Hepatocyte (in vitro differentiated cells): ENCODE measurements around the gene FARP2. TPM values are rescaled to one million over a fixed set of nuclear protein-coding genes. Genes with fewer than 3 reads are reported as not detected.
A peak's percentile ranks its signal among the peaks of the same experiment; 100 is the strongest.

Experiments
- DNase-seq: peaks from one replicate; pipeline ENCODE4 v3.0.0-alpha.2; 2016; ENCODE audit warnings: low spot score
- H2AFZ ChIP-seq: fragments of 200-600 bp; sonication (generic); 2 replicates; pipeline ENCODE4 v1.6.0; 2016; ENCODE audit warnings: antibody characterized with exemption, mild to moderate bottlenecking
- H3K27ac ChIP-seq: fragments of 200-600 bp; sonication (generic); 2 replicates; pipeline ENCODE4 v1.5.1; 2016; ENCODE audit warnings: mild to moderate bottlenecking
- H3K27me3 ChIP-seq: fragments of 200-600 bp; sonication (generic); 2 replicates; pipeline ENCODE4 v1.6.1; 2016
- H3K36me3 ChIP-seq: fragments of 200-600 bp; sonication (generic); replicated peaks from 2 replicates; pipeline ENCODE4 v1.5.1; 2016; ENCODE audit warnings: low read depth; ENCODE audit not compliant: insufficient read depth
- H3K4me1 ChIP-seq: fragments of 200-600 bp; sonication (generic); 2 replicates; pipeline ENCODE4 v1.5.1; 2016; ENCODE audit warnings: mild to moderate bottlenecking, moderate library complexity; ENCODE audit not compliant: insufficient read depth
- H3K4me2 ChIP-seq: fragments of 200-600 bp; sonication (generic); 2 replicates; pipeline ENCODE4 v1.6.0; 2016
- H3K4me3 ChIP-seq: fragments of 200-600 bp; sonication (generic); 2 replicates; pipeline ENCODE4 v1.5.1; 2016; ENCODE audit warnings: mild to moderate bottlenecking
- H3K79me2 ChIP-seq: fragments of 200-600 bp; sonication (generic); 2 replicates; pipeline ENCODE4 v1.6.0; 2017; ENCODE audit warnings: mild to moderate bottlenecking
- H3K9me2 ChIP-seq: fragments of 200-600 bp; sonication (generic); replicated peaks from 2 replicates; pipeline ENCODE4 v1.6.0; 2017; ENCODE audit warnings: mild to moderate bottlenecking; ENCODE audit not compliant: insufficient read depth
- H3K9me3 ChIP-seq: fragments of 200-600 bp; sonication (generic); 2 replicates; pipeline ENCODE4 v1.5.1; 2016; ENCODE audit warnings: low read depth, mild to moderate bottlenecking
- H4K20me1 ChIP-seq: fragments of 200-600 bp; sonication (generic); 2 replicates; pipeline ENCODE4 v1.6.0; 2016; ENCODE audit warnings: mild to moderate bottlenecking; ENCODE audit not compliant: insufficient read depth, poor library complexity, severe bottlenecking
- CTCF ChIP-seq: fragments of 200-600 bp; sonication (generic); IDR thresholded peaks from 2 replicates; pipeline ENCODE4 v1.5.1; 2016; ENCODE audit warnings: antibody characterized with exemption, mild to moderate bottlenecking; ENCODE audit not compliant: poor library complexity
- EZH2 ChIP-seq: fragments of 200-600 bp; sonication (generic); IDR thresholded peaks from 2 replicates; pipeline ENCODE4 v1.6.1; 2016; ENCODE audit warnings: antibody characterized with exemption, mild to moderate bottlenecking, borderline replicate concordance
- EZH2phosphoT487 ChIP-seq: fragments of 200-600 bp; sonication (generic); IDR thresholded peaks from one replicate; pipeline ENCODE4 v1.6.1; 2018; ENCODE audit warnings: antibody characterized with exemption, mild to moderate bottlenecking, low read depth, moderate library complexity; ENCODE audit not compliant: unreplicated experiment, severe bottlenecking
- WGBS: methylation state at CpG from one replicate; pipeline ENCODE4 v1.1.6; 2016; ENCODE audit warnings: low lambda C conversion rate; ENCODE audit errors: missing lambda C conversion rate; 5-methylcytosine and 5-hydroxymethylcytosine counted together
- polyA plus RNA-seq: library from polyadenylated mRNA; unstranded; fragments of >200 nt; fragmentation: Nextera tagmentation; extraction: Ambion mirVana; gene quantifications from 2 replicates; pipeline ENCODE4 v1.2.1, GENCODE V29; 2016
- total RNA-seq: library from RNA; depleted of rRNA; stranded (reverse); fragments of >200 nt; gene quantifications from 2 replicates; pipeline ENCODE4 v1.2.3, GENCODE V29; 2014

FARP2 gene
- total and polyA plus RNA-seq, 2 experiments from 2014 or later, result 29.1 to 29.6 TPM

DNA sequence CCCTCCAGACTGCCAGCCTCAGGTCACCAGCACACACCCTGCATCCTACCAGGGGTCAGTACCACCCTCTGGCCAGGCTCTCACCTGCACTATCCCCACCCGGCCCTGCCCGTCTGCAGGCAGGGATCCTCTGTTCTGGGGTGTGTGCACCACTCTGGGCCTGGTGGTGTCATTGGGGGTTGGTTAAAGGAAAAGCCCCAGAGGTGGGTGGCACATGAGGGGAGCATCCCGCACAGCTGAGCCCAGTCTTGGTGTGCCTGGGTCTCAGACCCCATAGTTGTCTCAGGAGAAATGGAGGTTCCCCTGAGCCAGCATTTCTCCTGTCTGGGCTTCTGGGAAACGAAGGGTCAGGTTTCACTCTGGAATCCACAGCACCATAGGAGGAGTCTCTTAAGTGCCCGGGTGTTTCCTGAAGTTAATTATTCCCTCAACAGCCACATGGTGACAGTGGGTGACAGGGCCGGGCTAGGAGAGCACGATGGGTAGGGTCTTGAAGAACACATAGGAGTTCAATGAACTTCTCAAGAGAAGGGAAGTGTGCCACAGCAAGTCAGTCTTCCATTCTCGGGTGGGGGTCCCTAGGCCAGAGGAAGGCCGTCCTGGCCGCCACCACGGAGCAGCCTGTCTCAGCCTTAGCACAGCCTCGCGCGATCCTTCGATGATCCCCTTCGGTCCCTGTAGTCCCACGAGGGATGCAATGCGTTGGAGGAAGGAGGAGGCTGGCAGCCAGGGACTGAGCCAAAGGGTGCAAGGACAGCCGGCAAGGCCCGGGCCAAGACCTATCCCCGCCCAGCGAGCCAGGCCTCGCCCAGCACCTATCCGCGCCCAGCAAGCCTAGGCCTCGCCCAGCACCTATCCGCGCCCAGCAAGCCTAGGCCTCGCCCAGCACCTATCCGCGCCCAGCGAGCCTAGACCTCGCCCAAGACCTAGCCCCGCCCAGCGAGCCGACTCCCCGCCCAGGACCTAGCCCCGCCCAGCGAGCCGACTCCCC is 1.1 kb upstream of the FARP2 start:
- H3K27me3 ChIP-seq, result no peaks in the 10 kb centered on the region
- no peak overlapping the region for H2AFZ ChIP-seq
- no peak overlapping the region for H3K4me3 ChIP-seq
- 26% methylated on average over 26 of the region's 40 CpGs for WGBS
- H3K9me3 ChIP-seq, result no peaks in the 10 kb centered on the region
- no peaks in the 10 kb centered on the region for H3K9me2 ChIP-seq
- H3K4me1 ChIP-seq, result peaks cover 34% of the 10 kb centered on the region
- TF ChIP-seq CTCF (no peak), EZH2 (no peak), EZH2phosphoT487 (no peak)
- H3K79me2 ChIP-seq, result peaks cover 35% of the 10 kb centered on the region
- peak overlapping the region; percentile 71 for H3K4me2 ChIP-seq
- peaks cover 26% of the 10 kb centered on the region for H4K20me1 ChIP-seq
- no peaks in the 10 kb centered on the region for H3K36me3 ChIP-seq
- peak; percentile 91 for DNase-seq
- peak overlapping the region; percentile 91 for H3K27ac ChIP-seq

DNA sequence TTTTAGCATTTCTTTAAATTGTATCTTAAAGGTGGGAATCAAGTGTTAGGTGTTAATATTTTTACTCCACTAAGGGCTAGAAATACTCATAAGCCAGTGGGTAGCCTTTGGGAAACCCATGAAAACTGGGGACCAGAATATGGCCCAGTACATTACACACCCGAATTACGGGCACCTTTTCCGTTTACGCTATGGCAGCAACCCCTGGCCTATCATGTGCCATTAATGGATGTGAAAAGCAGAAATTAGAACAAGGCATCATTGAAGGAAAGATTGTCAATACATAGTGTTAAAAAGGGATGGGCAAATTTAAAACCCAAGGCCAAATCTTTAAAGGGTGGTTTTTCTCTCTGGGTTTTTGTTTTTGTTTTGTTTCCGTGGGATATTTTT is 781 bp downstream of the FARP2 start:
- H3K27ac ChIP-seq, result peak overlapping the region; percentile 87
- H3K9me3 ChIP-seq, result no peaks in the 10 kb centered on the region
- H3K4me3 ChIP-seq, result peak overlapping the region; percentile 67
- no peaks in the 10 kb centered on the region for H3K36me3 ChIP-seq
- H3K79me2 ChIP-seq, result peaks cover 54% of the 10 kb centered on the region
- no peaks in the 10 kb centered on the region for H3K27me3 ChIP-seq
- H3K9me2 ChIP-seq, result no peaks in the 10 kb centered on the region
- DNase-seq, result no peak
- peaks cover 28% of the 10 kb centered on the region for H3K4me1 ChIP-seq
- WGBS, result 31% methylated on average over 5 of the region's 5 CpGs
- peak overlapping the region; percentile 92 for H3K4me2 ChIP-seq
- H4K20me1 ChIP-seq, result peaks cover 31% of the 10 kb centered on the region
- peak overlapping the region; percentile 32 for H2AFZ ChIP-seq
- TF ChIP-seq EZH2 (no peak), CTCF (no peak), EZH2phosphoT487 (no peak)

DNA sequence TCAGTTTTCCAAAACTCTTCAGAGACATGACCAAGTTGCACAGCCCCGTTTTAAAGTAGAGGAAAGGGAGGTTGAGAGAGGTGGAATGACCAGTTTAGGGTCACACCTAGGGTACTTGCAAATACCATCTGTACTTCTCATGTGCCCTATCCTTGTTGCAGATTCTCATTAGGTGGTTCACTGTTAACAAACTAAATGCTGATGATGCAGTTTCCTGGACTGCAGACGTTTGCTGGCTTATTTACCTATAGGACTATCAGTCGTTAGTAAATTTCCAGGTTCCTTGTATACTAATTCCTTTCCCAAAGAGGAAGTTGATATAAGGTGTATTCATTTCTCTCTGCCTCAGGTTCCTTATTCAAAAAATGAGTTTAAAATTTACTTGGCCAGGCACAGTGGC is 1.4 kb downstream of the FARP2 start:
- peaks cover 31% of the 10 kb centered on the region for H4K20me1 ChIP-seq
- no peak for DNase-seq
- H3K9me3 ChIP-seq, result no peaks in the 10 kb centered on the region
- peak overlapping the region; percentile 67 for H3K4me3 ChIP-seq
- H3K27ac ChIP-seq, result peak overlapping the region; percentile 87
- 47% methylated on average over 3 of the region's 3 CpGs for WGBS
- no peaks in the 10 kb centered on the region for H3K27me3 ChIP-seq
- H3K4me2 ChIP-seq, result peak overlapping the region; percentile 92
- H2AFZ ChIP-seq, result no peak overlapping the region
- no peaks in the 10 kb centered on the region for H3K9me2 ChIP-seq
- H3K36me3 ChIP-seq, result no peaks in the 10 kb centered on the region
- peaks cover 28% of the 10 kb centered on the region for H3K4me1 ChIP-seq
- peaks cover 61% of the 10 kb centered on the region for H3K79me2 ChIP-seq
- TF ChIP-seq EZH2phosphoT487, result no peak
- TF ChIP-seq EZH2, result no peak
- no peak for TF ChIP-seq CTCF
